Measurements from ENCODE around the gene NDUFAF8.
A peak's percentile ranks its signal among the peaks of the same experiment; 100 is the strongest.
"Not testable (repeated sequence)": the region's sequence is repeated elsewhere in the genome, so short reads cannot be mapped to it uniquely, and the experiment has no call there.

The NDUFAF8 gene

GRCh38 chr17:81222620-81222905 lies 16.6 kb upstream of the NDUFAF8 start:
- H3K4me1 Mint-ChIP-seq = peaks cover 19% of the 10 kb centered on the region
- peaks cover 17% of the 10 kb centered on the region for H3K36me3 Mint-ChIP-seq (ENCODE audit: low read depth)
- peak overlapping the region; percentile 80 for H3K4me3 Mint-ChIP-seq
- H3K27me3 Mint-ChIP-seq (ENCODE audit: low read depth, poor library complexity) = peaks cover under 1% of the 10 kb centered on the region
- no peak overlapping the region for H3K27ac Mint-ChIP-seq
- H3K9me3 Mint-ChIP-seq = peaks cover 20% of the 10 kb centered on the region
- no peak for TF ChIP-seq CTCF (IDR thresholded peaks at IDR 0.05)
- no peak for DNase-seq

- H3K27ac Mint-ChIP-seq = peak within 1 kb of the TSS; percentile 30
- peak; percentile 100 for DNase-seq
- H3K4me1 Mint-ChIP-seq = peaks cover 21% of the 10 kb centered on the region
- H3K4me3 Mint-ChIP-seq = peak within 1 kb of the TSS; percentile 80
- peaks cover 21% of the 10 kb centered on the region for H3K36me3 Mint-ChIP-seq (ENCODE audit: low read depth)
- peaks cover 4% of the 10 kb centered on the region for H3K27me3 Mint-ChIP-seq (ENCODE audit: low read depth, poor library complexity)
- H3K9me3 Mint-ChIP-seq = peaks cover 25% of the 10 kb centered on the region
- TF ChIP-seq CTCF (IDR thresholded peaks at IDR 0.05) = no peak
Observed at GRCh38 chr17:81222906-81223761, 16.0 kb upstream of the NDUFAF8 start, which contains the start of gene CEP131. TSS of gene CEP131 (minus strand) at chr17:81222965. CDS start at chr17:81220056, 2,909 bp downstream.

- Mint-ChIP-seq H3K27ac (peak overlapping the region; percentile 30), H3K27me3 (ENCODE audit: low read depth, poor library complexity) (peaks cover 4% of the 10 kb centered on the region), H3K9me3 (peaks cover 25% of the 10 kb centered on the region), H3K4me1 (peaks cover 21% of the 10 kb centered on the region), H3K36me3 (ENCODE audit: low read depth) (peaks cover 23% of the 10 kb centered on the region), H3K4me3 (peak overlapping the region; percentile 68)
- TF ChIP-seq CTCF (IDR thresholded peaks at IDR 0.05) = no peak
- DNase-seq = no peak
Observed at GRCh38 chr17:81223762-81224130, 15.4 kb upstream of the NDUFAF8 start.

- not testable (repeated sequence) for DNase-seq; H3K27me3 Mint-ChIP-seq (ENCODE audit: low read depth, poor library complexity); H3K4me3 Mint-ChIP-seq; H3K27ac Mint-ChIP-seq
- Mint-ChIP-seq H3K4me1 (peaks cover 16% of the 10 kb centered on the region), H3K36me3 (ENCODE audit: low read depth) (peaks cover 32% of the 10 kb centered on the region), H3K9me3 (peaks cover 25% of the 10 kb centered on the region)
Observed at GRCh38 chr17:81227630-81228029, 11.5 kb upstream of the NDUFAF8 start.

- H3K27me3 Mint-ChIP-seq (ENCODE audit: low read depth, poor library complexity) = peaks cover 6% of the 10 kb centered on the region
- H3K36me3 Mint-ChIP-seq (ENCODE audit: low read depth) = peaks cover 32% of the 10 kb centered on the region
- no peak for TF ChIP-seq CTCF (IDR thresholded peaks at IDR 0.05)
- peaks cover 16% of the 10 kb centered on the region for H3K4me1 Mint-ChIP-seq
- H3K9me3 Mint-ChIP-seq = peaks cover 25% of the 10 kb centered on the region
- DNase-seq = no peak
- peak overlapping the region; percentile 59 for H3K27ac Mint-ChIP-seq
- no peak overlapping the region for H3K4me3 Mint-ChIP-seq
Observed at GRCh38 chr17:81228420-81228819, 10.7 kb upstream of the NDUFAF8 start.

GRCh38 chr17:81228834-81229665 lies 10.1 kb upstream of the NDUFAF8 start:
- DNase-seq = no peak
- Mint-ChIP-seq H3K36me3 (ENCODE audit: low read depth) (peaks cover 32% of the 10 kb centered on the region), H3K4me3 (no peak overlapping the region), H3K9me3 (peaks cover 25% of the 10 kb centered on the region), H3K27me3 (ENCODE audit: low read depth, poor library complexity) (peaks cover 6% of the 10 kb centered on the region), H3K4me1 (peaks cover 10% of the 10 kb centered on the region), H3K27ac (no peak overlapping the region)
- no peak for TF ChIP-seq CTCF (IDR thresholded peaks at IDR 0.05)

Measured in nephron progenitor cell (in vitro differentiated cells).